A673 (cell line): ENCODE measurements around the gene AGRN. TPM values are rescaled to one million over a fixed set of nuclear protein-coding genes. Genes with fewer than 3 reads are reported as not detected.

ENCODE experiments used
- BruUV-seq: library from RNA; stranded (reverse); fragments of 400-500 nt; replicated peaks from 2 replicates; lab custom pipeline; 2021; lab: Mats Ljungman, UMichigan
- CTCF ChIA-PET: fragments of 300-600 bp; sonication (Branson Sonifier 250); formaldehyde crosslinking; loops from one replicate; lab custom pipeline; 2022; ENCODE audit warnings: antibody characterized with exemption; lab: Charles Lee
- POLR2A ChIA-PET: fragments of 300-600 bp; sonication (Branson Sonifier 250); formaldehyde crosslinking; loops from one replicate; lab custom pipeline; 2022; ENCODE audit warnings: antibody characterized with exemption; ENCODE audit not compliant: low non-redundant PET; lab: Charles Lee
- DNase-seq: peaks from one replicate; pipeline ENCODE4 v3.0.0-alpha.2; 2015; ENCODE audit warnings: low spot score
- H3K27ac ChIP-seq: fragments of 200-600 bp; sonication (generic); 2 replicates; pipeline ENCODE4 v1.5.1; 2016; ENCODE audit warnings: mixed run types, low read depth, mild to moderate bottlenecking, mixed read lengths, antibody characterized with exemption, low read length; ENCODE audit not compliant: poor library complexity, severe bottlenecking
- H3K27me3 ChIP-seq: fragments of 200-600 bp; sonication (generic); replicated peaks from 2 replicates; pipeline ENCODE4 v1.6.1; 2017; ENCODE audit warnings: mixed run types, low read depth, mild to moderate bottlenecking, mixed read lengths, antibody characterized with exemption, low read length; ENCODE audit not compliant: insufficient read depth, poor library complexity
- H3K36me3 ChIP-seq: fragments of 200-600 bp; sonication (generic); 2 replicates; pipeline ENCODE4 v1.6.1; 2016; ENCODE audit warnings: mixed run types, mild to moderate bottlenecking, mixed read lengths, antibody characterized with exemption, low read length; ENCODE audit not compliant: insufficient read depth, poor library complexity, severe bottlenecking
- H3K4me1 ChIP-seq: fragments of 200-600 bp; sonication (generic); 2 replicates; pipeline ENCODE4 v1.6.1; 2017; ENCODE audit warnings: mixed run types, mild to moderate bottlenecking, mixed read lengths, antibody characterized with exemption, low read length; ENCODE audit not compliant: insufficient read depth, poor library complexity, severe bottlenecking
- H3K4me3 ChIP-seq: fragments of 200-600 bp; sonication (generic); 2 replicates; pipeline ENCODE4 v1.5.1; 2016; ENCODE audit warnings: low read depth, mixed run types, mild to moderate bottlenecking, mixed read lengths, low read length; ENCODE audit not compliant: poor library complexity, severe bottlenecking
- H3K9me3 ChIP-seq: fragments of 200-600 bp; sonication (generic); 2 replicates; pipeline ENCODE4 v1.6.1; 2016; ENCODE audit warnings: mixed run types, low read depth, mild to moderate bottlenecking, mixed read lengths, antibody characterized with exemption, low read length; ENCODE audit not compliant: poor library complexity, severe bottlenecking
- EZH2 ChIP-seq: fragments of 200-600 bp; sonication (generic); IDR thresholded peaks from 2 replicates; pipeline ENCODE4 v1.6.1; 2017; ENCODE audit warnings: borderline replicate concordance, low read depth, mild to moderate bottlenecking, mixed read lengths, antibody characterized with exemption, low read length; ENCODE audit not compliant: poor library complexity, severe bottlenecking
- intact Hi-C: fragments of 100-400 bp; cut with micrococcal nuclease; formaldehyde crosslinking; loops from one replicate; pipeline ENCODE4 v1.10.0; 2022; ENCODE audit not compliant: unreplicated experiment
- total RNA-seq: library from RNA; stranded (reverse); gene quantifications from 2 replicates; pipeline ENCODE4 v1.2.3, GENCODE V29; 2021
- TF ChIP-seq, protein P1 (sequence below): fragments of 300-800, 200-600 bp; sonication (generic); conservative IDR thresholded peaks from 2 replicates; pipeline ENCODE4 v1.5.1; 2017; ENCODE audit warnings: low read depth, mild to moderate bottlenecking, antibody characterized with exemption, low read length, moderate library complexity, mixed read lengths

Gene AGRN
- total RNA-seq, 1 experiment from 2014 or later, result 151 TPM

DNA sequence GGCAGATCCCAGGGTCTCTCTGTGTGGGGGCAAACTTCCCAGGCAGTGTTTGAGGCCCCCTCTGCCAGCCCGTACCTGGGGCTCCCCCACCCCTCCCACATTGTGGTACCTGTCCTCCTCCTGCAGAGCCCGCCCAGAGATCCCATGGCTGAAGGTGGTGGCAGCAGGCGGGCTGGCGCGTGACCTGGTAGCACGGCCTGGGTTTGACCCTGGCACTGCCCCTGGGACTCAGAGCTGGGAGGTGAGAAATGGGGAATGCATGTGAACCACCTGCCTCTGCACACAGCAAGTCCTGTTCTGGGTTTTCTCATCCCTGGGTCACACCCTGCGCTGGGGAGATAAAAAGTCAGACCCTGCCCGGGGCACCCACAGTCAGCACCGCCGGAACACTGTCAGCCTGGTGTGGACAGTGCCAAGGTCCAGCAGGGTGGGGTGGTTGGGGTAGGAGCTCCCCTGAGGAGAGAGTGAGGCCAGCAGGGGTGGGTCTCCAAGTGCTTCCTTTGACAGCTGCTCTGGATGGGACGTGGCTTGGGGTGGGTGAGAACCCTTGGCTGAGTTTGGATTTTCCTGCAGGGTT is 11.8 kb downstream of the AGRN start:
- POLR2A ChIA-PET, result no interaction called here
- BruUV-seq, result no TSS peak
- Histone ChIP-seq H3K36me3 (peaks cover 7% of the 10 kb centered on the region), H3K27me3 (no peaks in the 10 kb centered on the region), H3K4me1 (peaks cover 32% of the 10 kb centered on the region), H3K9me3 (no peaks in the 10 kb centered on the region), H3K4me3 (no peak overlapping the region), H3K27ac (peak overlapping the region; percentile 50)
- intact Hi-C loops, result loop anchor here (10.0 kb wide), 1 partner anchor 83 kb away; the partner anchor contains the start of gene C1orf159
- TF ChIP-seq EZH2, result no peak
- TF ChIP-seq, protein P1, sequence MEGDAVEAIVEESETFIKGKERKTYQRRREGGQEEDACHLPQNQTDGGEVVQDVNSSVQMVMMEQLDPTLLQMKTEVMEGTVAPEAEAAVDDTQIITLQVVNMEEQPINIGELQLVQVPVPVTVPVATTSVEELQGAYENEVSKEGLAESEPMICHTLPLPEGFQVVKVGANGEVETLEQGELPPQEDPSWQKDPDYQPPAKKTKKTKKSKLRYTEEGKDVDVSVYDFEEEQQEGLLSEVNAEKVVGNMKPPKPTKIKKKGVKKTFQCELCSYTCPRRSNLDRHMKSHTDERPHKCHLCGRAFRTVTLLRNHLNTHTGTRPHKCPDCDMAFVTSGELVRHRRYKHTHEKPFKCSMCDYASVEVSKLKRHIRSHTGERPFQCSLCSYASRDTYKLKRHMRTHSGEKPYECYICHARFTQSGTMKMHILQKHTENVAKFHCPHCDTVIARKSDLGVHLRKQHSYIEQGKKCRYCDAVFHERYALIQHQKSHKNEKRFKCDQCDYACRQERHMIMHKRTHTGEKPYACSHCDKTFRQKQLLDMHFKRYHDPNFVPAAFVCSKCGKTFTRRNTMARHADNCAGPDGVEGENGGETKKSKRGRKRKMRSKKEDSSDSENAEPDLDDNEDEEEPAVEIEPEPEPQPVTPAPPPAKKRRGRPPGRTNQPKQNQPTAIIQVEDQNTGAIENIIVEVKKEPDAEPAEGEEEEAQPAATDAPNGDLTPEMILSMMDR, result no peak
- CTCF ChIA-PET, result interaction anchor here (1.0 kb wide), 1 partner anchor 12 kb away, joined by 7 read pairs; the partner anchor contains the start of gene AGRN
- DNase-seq, result no peak

- ChIA-PET POLR2A (no interaction called here), CTCF (interaction anchor here (1.0 kb wide), 1 partner anchor 13 kb away, joined by 7 read pairs; the partner anchor contains the start of gene AGRN)
- intact Hi-C loops, result loop anchor here (10.0 kb wide), 1 partner anchor 82 kb away; the partner anchor contains the start of gene C1orf159
- H3K36me3 ChIP-seq, result peaks cover 4% of the 10 kb centered on the region
- no peak for DNase-seq
- H3K4me3 ChIP-seq, result peak overlapping the region; percentile 48
- no peaks in the 10 kb centered on the region for H3K9me3 ChIP-seq
- peaks cover 25% of the 10 kb centered on the region for H3K4me1 ChIP-seq
- no TSS peak for BruUV-seq
- H3K27me3 ChIP-seq, result no peaks in the 10 kb centered on the region
- peak overlapping the region; percentile 50 for H3K27ac ChIP-seq
- TF ChIP-seq EZH2, result no peak
- TF ChIP-seq, protein P1, result no peak
These were observed 12.5 kb downstream of the AGRN start for GRCh38 chr1:1032424-1032823.

DNA sequence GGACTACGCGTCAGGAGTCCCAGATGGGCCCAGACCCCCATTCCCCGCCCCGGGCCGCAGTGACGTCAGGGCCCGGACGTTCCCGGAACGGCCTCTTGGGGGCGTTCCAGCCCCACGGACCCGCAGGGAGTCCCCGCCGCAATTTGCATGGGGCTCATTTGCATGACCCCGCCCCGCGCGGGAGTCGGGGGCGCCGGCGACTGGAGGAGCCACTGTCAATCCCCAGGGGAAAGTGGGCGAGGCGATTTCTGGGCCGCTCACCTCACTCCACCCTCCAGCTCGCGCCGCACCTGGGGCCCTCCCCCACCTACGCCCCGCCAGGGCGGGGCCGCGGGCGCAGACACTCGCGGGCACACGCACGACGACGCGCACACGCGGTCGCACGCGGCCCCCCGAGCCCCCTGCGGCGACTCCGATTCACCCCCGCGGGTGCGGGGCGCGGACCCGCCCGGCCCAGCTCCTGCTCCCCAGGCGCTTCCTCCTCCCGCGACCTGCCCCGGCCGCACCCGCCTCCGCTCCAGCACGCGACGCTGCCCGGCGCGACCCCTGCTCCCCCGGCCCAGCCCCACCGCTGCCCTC is 13.2 kb downstream of the AGRN start:
- Histone ChIP-seq H3K4me3 (peak overlapping the region; percentile 48), H3K4me1 (peaks cover 20% of the 10 kb centered on the region), H3K9me3 (no peaks in the 10 kb centered on the region), H3K27ac (peak overlapping the region; percentile 50), H3K27me3 (no peaks in the 10 kb centered on the region), H3K36me3 (no peaks in the 10 kb centered on the region)
- TF ChIP-seq, protein P1, result peak; percentile 83
- TF ChIP-seq EZH2, result no peak
- no TSS peak for BruUV-seq
- DNase-seq, result peak; percentile 96
- ChIA-PET CTCF (interaction anchor here (0.6 to 1.0 kb wide), 2 partner anchors 13 to 83 kb away, joined by 3 to 7 read pairs; partner anchors contain the start of genes AGRN and C1orf159), POLR2A (no interaction called here)
- intact Hi-C loops, result loop anchor here (10.0 kb wide), 1 partner anchor 82 kb away; the partner anchor contains the start of gene C1orf159
